HG03521 (cell line): ENCODE results near the gene SMIM1.

Experiments
- ATAC-seq: cut with Tn5 transposase; IDR thresholded peaks from one replicate; pipeline ENCODE4 v1.9.1; 2021; ENCODE audit warnings: mild to moderate bottlenecking, moderate library complexity; ENCODE audit not compliant: unreplicated experiment

The SMIM1 gene

GRCh38 chr1:3817138-3817740, 44.7 kb downstream of the SMIM1 start:
- no peak for ATAC-seq

- ATAC-seq = no peak
These were observed 45.5 kb downstream of the SMIM1 start for GRCh38 chr1:3817821-3818597.

DNA sequence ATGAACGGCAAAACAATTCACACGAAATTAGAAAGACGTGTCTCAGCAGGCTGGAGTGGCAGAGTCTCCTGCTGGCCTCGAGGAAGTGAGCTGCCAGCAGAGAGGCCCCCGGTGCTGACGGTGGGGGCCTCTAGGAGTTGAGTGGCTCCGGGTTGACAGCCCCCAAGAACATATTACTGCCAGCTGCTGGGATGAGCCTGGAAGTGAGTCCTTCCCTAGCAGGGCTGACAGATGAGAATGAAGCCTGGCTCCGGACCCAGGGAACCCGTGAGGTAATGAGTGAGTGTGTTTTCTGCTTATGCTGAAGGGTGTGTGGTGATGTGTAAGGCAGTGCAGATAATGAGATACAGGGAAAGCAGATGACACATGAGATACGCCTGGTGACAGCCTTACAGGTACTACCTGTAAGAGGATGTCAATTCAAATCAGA, 47.2 kb downstream of the SMIM1 start:
- ATAC-seq = no peak

- ATAC-seq = no peak
These were observed 47.8 kb downstream of the SMIM1 start for GRCh38 chr1:3820316-3820715.

DNA sequence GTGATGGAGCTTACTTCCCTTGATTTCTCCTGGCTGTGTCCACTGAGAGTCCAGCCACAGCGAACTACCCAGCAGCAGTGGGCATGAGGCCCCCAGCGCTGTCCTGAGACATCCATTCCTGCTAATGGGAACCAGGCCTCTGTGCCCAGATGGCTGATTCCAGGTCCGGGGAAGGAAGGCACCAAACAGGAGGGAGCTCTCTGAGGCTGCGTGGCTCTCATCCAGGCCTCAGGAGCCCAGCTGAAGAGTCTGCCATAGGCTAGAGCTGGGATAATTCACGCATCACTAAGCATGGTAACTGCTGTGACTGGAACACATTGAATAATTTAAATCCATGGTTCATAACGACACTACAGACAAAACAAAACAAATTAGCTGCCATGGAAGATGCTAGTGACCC, 48.5 kb downstream of the SMIM1 start:
- no peak for ATAC-seq

- ATAC-seq = no peak
These were observed 48.9 kb downstream of the SMIM1 start for GRCh38 chr1:3821447-3821846.

- no peak for ATAC-seq
These were observed 49.4 kb downstream of the SMIM1 start for GRCh38 chr1:3821908-3822307.

DNA sequence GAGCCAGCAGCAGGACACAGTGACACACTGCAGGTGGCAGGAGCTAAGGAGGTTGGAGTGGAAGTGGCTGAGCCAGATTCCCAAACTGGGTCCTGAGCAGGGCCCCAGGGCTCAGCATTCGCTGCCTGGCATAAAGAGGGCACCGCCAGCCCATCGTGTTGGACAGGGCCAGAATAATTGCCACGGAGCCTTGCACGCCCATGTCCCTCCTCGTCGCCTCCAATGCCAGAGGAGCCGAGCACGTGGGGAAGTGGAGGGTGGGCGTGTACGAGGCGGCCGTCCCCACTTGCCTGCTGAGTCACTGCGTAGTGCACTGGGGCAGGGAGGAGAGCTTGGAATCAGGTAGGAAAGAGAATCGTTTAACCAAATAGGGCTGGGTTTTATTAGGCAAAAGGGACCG, 49.9 kb downstream of the SMIM1 start:
- ATAC-seq = no peak

GRCh38 chr1:3824650-3825049, 52.1 kb downstream of the SMIM1 start:
- no peak for ATAC-seq

DNA sequence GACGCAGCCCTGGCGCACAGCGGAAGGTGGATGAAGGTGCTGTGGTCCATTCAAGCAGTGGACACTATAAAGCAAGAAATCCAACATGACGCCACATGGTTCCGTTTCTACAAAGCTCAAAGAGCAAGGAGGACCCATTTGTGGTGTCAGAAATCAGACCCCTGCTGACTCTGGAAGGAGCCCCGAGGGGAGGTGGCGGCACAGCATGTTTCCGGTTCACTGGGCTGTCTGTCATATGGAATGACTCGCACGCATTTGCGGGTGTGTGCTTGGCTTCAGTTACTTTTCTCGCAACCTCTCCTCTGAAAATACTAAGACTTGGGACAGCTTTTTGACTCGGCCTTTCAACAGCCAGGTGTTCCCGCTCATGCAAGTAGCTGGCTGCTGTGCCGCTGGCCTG, 52.8 kb downstream of the SMIM1 start:
- no peak for ATAC-seq
